Keratinocyte (primary cell): ENCODE data around the gene NCKAP5. TPM values are rescaled to one million over a fixed set of nuclear protein-coding genes. Genes with fewer than 3 reads are reported as not detected.

Experiments
- DNase-seq: peaks from one replicate; pipeline ENCODE4 v3.0.0-alpha.2; 2011; ENCODE audit warnings: low read depth, missing footprints, low spot score
- FAIRE-seq: peaks from 2 replicates; lab custom pipeline; 2011; peaks lifted over from hg19 to GRCh38; lab: Jason Lieb, UNC
- H2AFZ ChIP-seq: 2 replicates; pipeline ENCODE4 v1.6.0; 2012; ENCODE audit warnings: low read length, control low read depth, inconsistent platforms; ENCODE audit not compliant: control insufficient read depth
- H3K27ac ChIP-seq: 2 replicates; pipeline ENCODE4 v1.5.1; 2011; ENCODE audit warnings: low read length; ENCODE audit not compliant: control insufficient read depth, insufficient read depth
- H3K27me3 ChIP-seq: 3 replicates; pipeline ENCODE4 v1.6.0; 2011; ENCODE audit warnings: low read length; ENCODE audit not compliant: control insufficient read depth, insufficient read depth; ENCODE audit errors: extremely low read depth
- H3K36me3 ChIP-seq, 2 experiments: 2 replicates in 1 of 2; 3 replicates in 1 of 2; pipeline ENCODE4 v1.5.1; 2011; ENCODE audit warnings: low read length in 2 of 2, mild to moderate bottlenecking in 1 of 2; ENCODE audit not compliant: control insufficient read depth in 2 of 2, insufficient read depth in 2 of 2; ENCODE audit errors: extremely low read depth in 1 of 2
- H3K4me1 ChIP-seq: 3 replicates; pipeline ENCODE4 v1.5.1; 2011; ENCODE audit warnings: low read length; ENCODE audit not compliant: control insufficient read depth, insufficient read depth; ENCODE audit errors: extremely low read depth
- H3K4me2 ChIP-seq: 3 replicates; pipeline ENCODE4 v1.6.0; 2011; ENCODE audit warnings: low read depth, low read length; ENCODE audit not compliant: control insufficient read depth, insufficient read depth; ENCODE audit errors: extremely low read depth
- H3K4me3 ChIP-seq, 3 experiments: fragments of 200-600 bp in 1 of 3; sonication (generic) in 1 of 3; 2 replicates in 2 of 3; 3 replicates in 1 of 3; pipeline ENCODE4 v1.5.1; 2011 to 2016; ENCODE audit warnings: low read length in 3 of 3, mild to moderate bottlenecking in 3 of 3, control low read depth in 2 of 3, inconsistent platforms in 1 of 3, low read depth in 1 of 3, mixed read lengths in 1 of 3, mixed run types in 1 of 3, moderate library complexity in 1 of 3; ENCODE audit not compliant: control insufficient read depth in 2 of 3, insufficient read depth in 2 of 3; ENCODE audit errors: extremely low read depth in 1 of 3
- H3K79me2 ChIP-seq: 2 replicates; pipeline ENCODE4 v1.6.0; 2012; ENCODE audit warnings: low read length; ENCODE audit not compliant: control insufficient read depth, insufficient read depth
- H3K9ac ChIP-seq: 3 replicates; pipeline ENCODE4 v1.6.0; 2011; ENCODE audit warnings: low read length; ENCODE audit not compliant: control insufficient read depth, insufficient read depth; ENCODE audit errors: extremely low read depth
- H3K9me1 ChIP-seq: 3 replicates; pipeline ENCODE4 v1.6.0; 2011; ENCODE audit warnings: low read length; ENCODE audit not compliant: control insufficient read depth, insufficient read depth; ENCODE audit errors: extremely low read depth
- H3K9me3 ChIP-seq: 2 replicates; pipeline ENCODE4 v1.5.1; 2012; ENCODE audit warnings: low read depth, low read length; ENCODE audit not compliant: control insufficient read depth
- H4K20me1 ChIP-seq: 3 replicates; pipeline ENCODE4 v1.6.0; 2011; ENCODE audit warnings: low read length; ENCODE audit not compliant: control insufficient read depth, insufficient read depth; ENCODE audit errors: extremely low read depth
- EZH2 ChIP-seq: IDR thresholded peaks from one replicate; pipeline ENCODE4 v1.6.1; 2012; ENCODE audit warnings: inconsistent platforms, mild to moderate bottlenecking, low read length, moderate library complexity
- dilution Hi-C: fragments of 300-500 bp; cut with MboI; formaldehyde crosslinking; loops from one replicate; pipeline ENCODE4 v1.7.0; 2020; ENCODE audit warnings: low sequenced_read_pairs; ENCODE audit not compliant: extremely low pct_ligation_motif_present
- polyA plus RNA-seq, 5 experiments: library from polyadenylated mRNA; depleted of rRNA in 3 of 5; stranded (reverse) in 3 of 5; stranded (forward) in 1 of 5; unstranded in 1 of 5; fragments of >200 nt; gene quantifications; 1 replicate in 1 of 5; 2 replicates in 3 of 5; 3 replicates in 1 of 5; pipeline versions ENCODE4 v1.2.1 to v1.2.3, GENCODE V29; 2011 to 2012; ENCODE audit warnings: missing spikeins in 2 of 5, low read depth in 1 of 5, low replicate concordance in 1 of 5
- TF ChIP-seq, protein P1 (sequence below), 3 experiments: IDR thresholded peaks in 1 of 3; conservative IDR thresholded peaks in 1 of 3; optimal IDR thresholded peaks in 1 of 3; 2 replicates in 2 of 3; 3 replicates in 1 of 3; pipeline versions ENCODE3 to v1.5.1; 2011; ENCODE audit warnings: low read length in 3 of 3, mild to moderate bottlenecking in 3 of 3, moderate library complexity in 2 of 3, control low read depth in 1 of 3, inconsistent platforms in 1 of 3; ENCODE audit not compliant: insufficient read depth in 2 of 3; ENCODE audit errors: extremely low read depth in 1 of 3

NCKAP5 gene
- polyA plus RNA-seq, 1 donor (not counting 4 experiments of a cell fraction or from before 2014, with no cell fraction given), result 3.6 TPM

DNA sequence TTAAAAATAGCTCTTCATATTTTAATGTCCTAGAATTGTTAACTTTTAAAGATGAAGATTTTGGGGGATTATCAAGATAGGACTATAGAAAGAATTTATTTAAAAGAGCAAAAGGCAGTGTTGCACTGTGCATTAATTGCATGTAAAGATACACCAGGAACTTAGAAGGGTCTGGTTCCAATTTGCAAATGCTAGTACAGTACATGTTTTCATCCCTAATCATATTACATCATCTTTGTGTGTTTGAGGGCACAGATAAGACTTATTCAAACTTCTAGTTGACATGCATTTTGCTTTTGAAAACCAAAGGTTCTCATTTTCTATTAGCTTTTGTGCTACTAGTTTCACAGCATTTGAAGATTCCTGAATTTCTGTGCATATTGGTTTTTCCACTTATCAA lies 666.6 kb downstream of the NCKAP5 start:
- Histone ChIP-seq H3K27me3 (no peaks in the 10 kb centered on the region), H3K79me2 (no peaks in the 10 kb centered on the region), H3K9ac (no peak overlapping the region), H3K4me3 (no peak overlapping the region), H3K4me2 (no peak overlapping the region), H3K27ac (no peak overlapping the region), H3K36me3 (no peaks in the 10 kb centered on the region), H2AFZ (no peak overlapping the region), H4K20me1 (no peaks in the 10 kb centered on the region), H3K9me3 (no peaks in the 10 kb centered on the region), H3K9me1 (no peaks in the 10 kb centered on the region), H3K4me1 (no peaks in the 10 kb centered on the region)
- dilution Hi-C loops, result no loop called here
- TF ChIP-seq, protein P1, sequence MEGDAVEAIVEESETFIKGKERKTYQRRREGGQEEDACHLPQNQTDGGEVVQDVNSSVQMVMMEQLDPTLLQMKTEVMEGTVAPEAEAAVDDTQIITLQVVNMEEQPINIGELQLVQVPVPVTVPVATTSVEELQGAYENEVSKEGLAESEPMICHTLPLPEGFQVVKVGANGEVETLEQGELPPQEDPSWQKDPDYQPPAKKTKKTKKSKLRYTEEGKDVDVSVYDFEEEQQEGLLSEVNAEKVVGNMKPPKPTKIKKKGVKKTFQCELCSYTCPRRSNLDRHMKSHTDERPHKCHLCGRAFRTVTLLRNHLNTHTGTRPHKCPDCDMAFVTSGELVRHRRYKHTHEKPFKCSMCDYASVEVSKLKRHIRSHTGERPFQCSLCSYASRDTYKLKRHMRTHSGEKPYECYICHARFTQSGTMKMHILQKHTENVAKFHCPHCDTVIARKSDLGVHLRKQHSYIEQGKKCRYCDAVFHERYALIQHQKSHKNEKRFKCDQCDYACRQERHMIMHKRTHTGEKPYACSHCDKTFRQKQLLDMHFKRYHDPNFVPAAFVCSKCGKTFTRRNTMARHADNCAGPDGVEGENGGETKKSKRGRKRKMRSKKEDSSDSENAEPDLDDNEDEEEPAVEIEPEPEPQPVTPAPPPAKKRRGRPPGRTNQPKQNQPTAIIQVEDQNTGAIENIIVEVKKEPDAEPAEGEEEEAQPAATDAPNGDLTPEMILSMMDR (optimal IDR thresholded peaks at IDR 0.05 in 1 of 3, IDR thresholded peaks at IDR 0.05 in 1 of 3, conservative IDR thresholded peaks at IDR 0.05 in 1 of 3; ENCODE audit: extremely low read depth in 1 of 3, insufficient read depth in 2 of 3, low read length in 3 of 3), result no peak
- no peak for TF ChIP-seq EZH2
- DNase-seq (no peak), FAIRE-seq (no peak)

DNA sequence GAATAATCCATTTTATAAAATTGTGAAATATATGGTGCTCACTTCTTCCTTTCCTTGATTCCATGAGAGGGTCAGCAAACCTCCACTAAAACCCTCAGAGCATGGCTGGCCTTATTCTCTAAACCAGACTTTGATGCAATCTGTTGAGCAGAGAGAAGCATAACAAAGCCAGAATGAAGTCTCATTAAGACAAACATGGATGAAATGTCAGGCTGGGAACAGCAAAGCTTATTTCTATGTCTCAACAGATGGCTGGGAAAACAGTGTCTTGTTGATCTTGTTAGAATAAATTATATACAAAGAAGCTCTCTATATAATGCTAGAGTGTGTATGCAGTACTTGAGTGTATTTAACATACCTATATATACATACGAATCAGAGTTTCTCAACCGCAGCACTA lies 671.2 kb downstream of the NCKAP5 start:
- no peak overlapping the region for H3K4me2 ChIP-seq
- no peak overlapping the region for H3K4me3 ChIP-seq
- H4K20me1 ChIP-seq, result no peaks in the 10 kb centered on the region
- dilution Hi-C loops, result no loop called here
- no peaks in the 10 kb centered on the region for H3K4me1 ChIP-seq
- FAIRE-seq, result no peak
- H3K9me3 ChIP-seq, result no peaks in the 10 kb centered on the region
- H3K36me3 ChIP-seq, result no peaks in the 10 kb centered on the region
- no peak overlapping the region for H2AFZ ChIP-seq
- no peak for DNase-seq
- H3K79me2 ChIP-seq, result no peaks in the 10 kb centered on the region
- TF ChIP-seq, protein P1 (optimal IDR thresholded peaks at IDR 0.05 in 1 of 3, IDR thresholded peaks at IDR 0.05 in 1 of 3, conservative IDR thresholded peaks at IDR 0.05 in 1 of 3; ENCODE audit: extremely low read depth in 1 of 3, insufficient read depth in 2 of 3, low read length in 3 of 3), result no peak
- TF ChIP-seq EZH2, result no peak
- no peak overlapping the region for H3K9ac ChIP-seq
- no peak overlapping the region for H3K27ac ChIP-seq
- no peaks in the 10 kb centered on the region for H3K9me1 ChIP-seq
- no peaks in the 10 kb centered on the region for H3K27me3 ChIP-seq
